Measurements from ENCODE around the gene DNM3. TPM values are rescaled to one million over a fixed set of nuclear protein-coding genes. Genes with fewer than 3 reads are reported as not detected.

The DNM3 gene
- total RNA-seq, 1 donor, result 0.72 TPM

- Histone ChIP-seq H3K27ac (ENCODE audit: low read depth, low read length) (no peak overlapping the region), H3K27me3 (ENCODE audit: insufficient read depth, low read length) (no peaks in the 10 kb centered on the region), H3K79me2 (ENCODE audit: insufficient read depth, low read length) (no peaks in the 10 kb centered on the region), H4K20me1 (ENCODE audit: insufficient read depth, low read length) (no peaks in the 10 kb centered on the region), H3K4me2 (ENCODE audit: insufficient read depth, low read length) (no peak overlapping the region), H3K4me1 (ENCODE audit: insufficient read depth, low read length) (no peaks in the 10 kb centered on the region), H3K9me3 (ENCODE audit: low read depth, low read length) (no peaks in the 10 kb centered on the region), H3K4me3 (ENCODE audit: insufficient read depth, low read length) (no peak overlapping the region), H3K36me3 (ENCODE audit: insufficient read depth, low read length) (no peaks in the 10 kb centered on the region), H2AFZ (ENCODE audit: low read length) (no peak overlapping the region)
- no peak for DNase-seq (ENCODE audit: insufficient read length, low spot score, missing footprints)
- TF ChIP-seq CTCF (IDR thresholded peaks at IDR 0.05; ENCODE audit: extremely low read depth, low read depth, low read length), result no peak
These were observed 389.2 kb downstream of the DNM3 start for GRCh38 chr1:172230526-172230925.

GRCh38 chr1:172236958-172237357, 395.7 kb downstream of the DNM3 start:
- Histone ChIP-seq H3K4me3 (ENCODE audit: insufficient read depth, low read length) (no peak overlapping the region), H3K27me3 (ENCODE audit: insufficient read depth, low read length) (no peaks in the 10 kb centered on the region), H2AFZ (ENCODE audit: low read length) (no peak overlapping the region), H3K79me2 (ENCODE audit: insufficient read depth, low read length) (no peaks in the 10 kb centered on the region), H3K4me1 (ENCODE audit: insufficient read depth, low read length) (no peaks in the 10 kb centered on the region), H3K9me3 (ENCODE audit: low read depth, low read length) (no peaks in the 10 kb centered on the region), H3K27ac (ENCODE audit: low read depth, low read length) (no peak overlapping the region), H3K4me2 (ENCODE audit: insufficient read depth, low read length) (no peak overlapping the region), H4K20me1 (ENCODE audit: insufficient read depth, low read length) (no peaks in the 10 kb centered on the region), H3K36me3 (ENCODE audit: insufficient read depth, low read length) (no peaks in the 10 kb centered on the region)
- DNase-seq (ENCODE audit: insufficient read length, low spot score, missing footprints), result no peak
- no peak for TF ChIP-seq CTCF (IDR thresholded peaks at IDR 0.05; ENCODE audit: extremely low read depth, low read depth, low read length)

GRCh38 chr1:172238158-172238557, 396.9 kb downstream of the DNM3 start:
- DNase-seq (ENCODE audit: insufficient read length, low spot score, missing footprints), result no peak
- Histone ChIP-seq H3K4me2 (ENCODE audit: insufficient read depth, low read length) (no peak overlapping the region), H3K36me3 (ENCODE audit: insufficient read depth, low read length) (no peaks in the 10 kb centered on the region), H3K79me2 (ENCODE audit: insufficient read depth, low read length) (no peaks in the 10 kb centered on the region), H3K27ac (ENCODE audit: low read depth, low read length) (no peak overlapping the region), H3K9me3 (ENCODE audit: low read depth, low read length) (no peaks in the 10 kb centered on the region), H4K20me1 (ENCODE audit: insufficient read depth, low read length) (no peaks in the 10 kb centered on the region), H3K27me3 (ENCODE audit: insufficient read depth, low read length) (no peaks in the 10 kb centered on the region), H3K4me3 (ENCODE audit: insufficient read depth, low read length) (no peak overlapping the region), H2AFZ (ENCODE audit: low read length) (no peak overlapping the region), H3K4me1 (ENCODE audit: insufficient read depth, low read length) (no peaks in the 10 kb centered on the region)
- no peak for TF ChIP-seq CTCF (IDR thresholded peaks at IDR 0.05; ENCODE audit: extremely low read depth, low read depth, low read length)

DNA sequence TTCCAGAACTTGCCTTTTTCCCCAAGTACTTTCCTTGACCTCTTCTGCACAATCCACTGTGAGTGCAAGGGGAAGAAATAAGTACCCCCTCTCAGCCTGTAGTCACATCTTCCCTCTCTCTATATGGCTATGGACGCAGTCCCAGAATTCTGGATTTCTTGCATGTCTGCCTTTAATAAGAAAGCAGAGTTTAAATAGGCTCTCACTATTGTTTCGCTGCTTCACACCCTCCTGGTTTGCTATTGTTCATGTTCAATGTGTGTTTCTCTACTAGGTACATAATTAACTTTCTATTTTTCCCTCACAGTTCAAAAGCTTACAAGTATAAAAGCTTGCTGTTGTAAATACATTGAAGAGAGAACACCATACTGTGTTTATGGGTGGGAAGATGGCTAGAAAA, 397.7 kb downstream of the DNM3 start:
- TF ChIP-seq CTCF (IDR thresholded peaks at IDR 0.05; ENCODE audit: extremely low read depth, low read depth, low read length), result no peak
- no peak for DNase-seq (ENCODE audit: insufficient read length, low spot score, missing footprints)
- H3K4me1 ChIP-seq (ENCODE audit: insufficient read depth, low read length), result no peaks in the 10 kb centered on the region

More for the DNA sequence above, 397.7 kb downstream of the DNM3 start:
- Histone ChIP-seq H3K27ac (ENCODE audit: low read depth, low read length) (no peak overlapping the region), H3K79me2 (ENCODE audit: insufficient read depth, low read length) (no peaks in the 10 kb centered on the region), H2AFZ (ENCODE audit: low read length) (no peak overlapping the region), H3K36me3 (ENCODE audit: insufficient read depth, low read length) (no peaks in the 10 kb centered on the region), H4K20me1 (ENCODE audit: insufficient read depth, low read length) (no peaks in the 10 kb centered on the region), H3K4me2 (ENCODE audit: insufficient read depth, low read length) (no peak overlapping the region), H3K27me3 (ENCODE audit: insufficient read depth, low read length) (no peaks in the 10 kb centered on the region), H3K9me3 (ENCODE audit: low read depth, low read length) (no peaks in the 10 kb centered on the region), H3K4me3 (ENCODE audit: insufficient read depth, low read length) (no peak overlapping the region)

Data from osteoblast (primary cell).